LoVo (cell line): Measurements from ENCODE around the gene MED20.
A peak's percentile ranks its signal among the peaks of the same experiment; 100 is the strongest.

Experiments
- DNase-seq: peaks from one replicate; pipeline ENCODE4 v3.0.0-alpha.2; 2016; ENCODE audit warnings: low spot score

Gene MED20

DNA sequence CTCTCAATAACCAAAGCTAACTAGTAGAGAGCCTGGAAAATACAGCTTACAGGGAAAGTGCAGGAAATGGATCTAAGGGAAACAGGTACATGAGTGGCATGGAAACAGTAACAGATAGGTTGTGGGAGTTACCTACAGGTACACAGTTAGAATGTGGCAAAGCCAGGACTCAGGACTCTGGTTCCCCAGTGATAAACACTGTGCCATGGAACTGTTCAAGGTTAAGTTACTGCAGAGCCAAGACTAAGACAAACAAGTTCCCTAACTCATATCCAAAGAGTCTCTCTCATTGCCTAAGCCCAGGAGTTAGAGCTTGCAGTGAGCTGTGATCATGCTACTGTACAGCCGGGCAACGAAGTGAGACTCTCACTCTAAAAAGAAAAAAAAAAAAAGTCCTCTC lies 6.6 kb downstream of the MED20 start:
- DNase-seq = no peak

- no peak for DNase-seq
Observed at GRCh38 chr6:41909727-41910126, 11.2 kb downstream of the MED20 start.

DNA sequence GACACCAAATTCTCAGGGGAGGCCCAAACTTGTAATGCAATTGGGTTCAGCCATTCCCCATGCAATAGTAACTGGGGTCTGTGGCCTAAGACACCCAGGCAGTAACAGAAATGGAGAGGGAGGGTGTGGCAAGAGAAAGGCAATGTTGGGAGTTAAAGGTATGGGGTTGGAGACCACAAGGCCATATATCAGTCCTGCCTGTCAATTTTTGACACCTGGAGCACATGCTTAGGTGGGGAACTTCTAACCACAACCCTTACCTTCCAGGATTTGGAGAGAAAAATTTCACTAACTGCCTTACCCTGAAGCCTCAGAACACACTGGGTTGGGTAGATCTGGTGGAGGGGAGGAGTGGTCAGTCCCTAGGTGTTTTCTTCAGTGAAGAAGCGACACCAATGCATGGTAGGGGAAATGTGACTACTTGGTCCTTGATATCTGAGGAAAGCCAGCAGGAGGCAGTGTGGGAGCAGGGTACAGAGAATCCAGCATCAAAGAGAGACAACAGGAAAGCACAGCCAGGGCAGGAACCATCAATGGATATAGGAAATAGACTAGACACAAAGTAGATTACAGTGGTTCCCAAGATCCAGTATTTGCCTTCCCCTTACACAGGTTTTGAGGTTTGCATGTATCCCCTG lies 18.9 kb downstream of the MED20 start:
- no peak for DNase-seq

DNA sequence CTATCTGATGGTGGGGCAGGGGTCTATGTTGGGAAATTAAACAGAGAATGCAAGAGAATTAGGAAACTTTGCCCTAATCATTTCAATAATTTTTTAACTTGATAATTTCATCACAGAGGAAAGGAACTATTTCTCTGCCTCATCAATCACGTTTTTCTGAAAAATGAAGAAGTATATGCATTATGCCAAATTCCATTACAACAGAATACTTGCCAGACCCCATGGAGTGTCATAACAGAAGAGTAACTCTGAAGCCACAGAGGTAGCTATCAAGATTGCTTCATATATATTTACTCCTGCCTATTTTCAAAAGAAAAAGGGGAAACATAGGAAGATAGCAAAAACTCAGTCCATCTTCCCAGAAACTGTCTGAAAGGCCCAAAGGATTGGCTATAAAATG lies 20.1 kb downstream of the MED20 start:
- no peak for DNase-seq

DNA sequence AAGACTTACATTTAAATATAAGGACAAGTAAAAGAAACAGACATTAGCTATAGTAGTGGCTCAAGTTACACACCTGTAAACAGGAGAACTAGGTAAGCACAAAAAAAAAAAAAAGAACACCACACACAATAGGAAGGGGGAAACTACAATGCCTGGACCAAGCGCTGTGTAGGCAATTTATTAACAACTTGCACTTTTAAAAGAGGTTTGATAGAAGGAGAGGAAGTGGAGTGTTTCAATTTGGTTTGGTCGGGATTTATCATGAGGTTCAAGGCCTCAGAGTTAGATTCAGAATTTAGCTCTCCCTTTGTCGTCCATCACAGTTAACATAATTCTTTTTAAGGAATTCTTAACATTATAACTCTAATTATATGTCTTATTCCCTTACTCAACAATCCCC lies 24.7 kb downstream of the MED20 start:
- DNase-seq = no peak

DNA sequence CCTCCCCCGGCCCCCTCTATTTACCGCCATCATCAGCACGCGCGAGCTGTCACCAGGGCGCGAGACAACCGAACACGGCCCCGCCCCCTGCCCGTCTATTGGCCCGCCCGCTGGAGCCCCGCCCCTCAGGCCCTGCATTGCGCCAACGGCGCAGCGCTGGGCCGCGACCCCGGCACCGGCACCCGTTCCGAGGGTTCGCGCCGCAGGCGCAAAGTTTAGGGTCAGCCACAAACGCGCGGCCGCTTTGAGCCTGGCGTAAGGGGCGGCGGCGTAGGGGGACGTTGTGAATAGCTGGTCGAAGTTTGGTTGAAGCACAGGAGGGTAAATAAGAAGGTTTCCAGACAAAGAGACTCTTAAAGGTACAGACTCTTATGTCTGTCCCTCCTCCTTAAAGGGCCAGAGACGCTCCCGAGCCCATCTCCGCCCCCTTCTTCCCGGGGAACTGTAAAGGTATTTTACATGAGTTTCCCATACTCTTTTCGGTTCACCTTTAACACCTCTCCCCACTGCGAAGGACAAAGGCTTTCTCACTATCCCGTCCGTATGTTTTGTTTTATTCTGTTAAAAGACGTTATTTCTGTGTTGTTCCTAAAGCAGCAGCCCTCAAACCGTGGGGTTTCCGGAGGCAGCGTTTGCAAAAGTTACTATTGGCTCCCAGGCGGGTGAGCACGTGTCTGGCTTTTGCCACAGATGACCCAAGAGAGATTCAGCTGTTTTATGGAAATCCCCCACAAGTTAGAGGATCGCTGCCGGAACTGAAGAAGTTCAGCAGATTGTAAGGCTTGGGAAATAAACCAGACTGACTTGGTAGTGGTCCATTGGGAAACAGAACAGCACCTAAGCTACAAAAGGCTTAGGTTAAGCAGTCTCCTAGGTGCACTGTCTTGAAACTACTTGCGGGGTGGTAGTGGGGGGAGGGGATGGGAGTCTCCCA lies 25.4 kb downstream of the MED20 start, which contains the start of gene USP49:
Gene USP49, minus strand, starts transcription at position 76 of the 934 bp plus-strand sequence. CDS start 88,392 bp downstream, outside the sequence.
- DNase-seq = peak; percentile 88

GRCh38 chr6:41894366-41895299 lies 26.3 kb downstream of the MED20 start:
- no peak for DNase-seq

DNA sequence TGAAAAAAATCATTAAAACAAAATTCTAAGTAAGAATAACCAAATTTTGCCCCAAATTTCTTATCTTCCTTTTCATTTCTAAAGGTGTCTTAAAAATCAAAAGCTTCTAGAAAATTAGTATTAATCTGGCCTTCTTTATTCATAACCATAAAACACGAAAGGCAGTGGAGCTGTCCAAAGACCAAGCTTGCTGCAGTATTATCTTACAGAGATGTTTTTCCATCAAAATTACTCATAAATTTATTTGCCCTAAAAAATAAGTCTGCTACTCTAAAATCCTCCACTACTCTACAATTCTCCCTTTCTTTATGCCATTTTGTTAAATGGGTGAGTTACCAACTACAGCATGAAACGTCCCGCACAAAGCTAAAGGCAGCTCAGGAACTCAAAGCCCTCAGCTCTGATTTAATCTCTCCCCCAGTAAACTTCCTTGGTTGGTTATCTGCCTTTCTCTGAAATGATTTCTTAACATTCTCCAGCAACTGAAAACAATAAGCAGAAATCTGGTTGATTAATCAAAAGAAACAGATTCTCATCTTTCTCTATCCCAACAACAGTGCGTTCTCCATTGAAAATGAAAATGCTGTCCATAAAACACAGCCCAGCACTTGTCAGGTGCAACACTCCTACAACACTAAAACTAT lies 27.9 kb downstream of the MED20 start:
- no peak for DNase-seq

DNA sequence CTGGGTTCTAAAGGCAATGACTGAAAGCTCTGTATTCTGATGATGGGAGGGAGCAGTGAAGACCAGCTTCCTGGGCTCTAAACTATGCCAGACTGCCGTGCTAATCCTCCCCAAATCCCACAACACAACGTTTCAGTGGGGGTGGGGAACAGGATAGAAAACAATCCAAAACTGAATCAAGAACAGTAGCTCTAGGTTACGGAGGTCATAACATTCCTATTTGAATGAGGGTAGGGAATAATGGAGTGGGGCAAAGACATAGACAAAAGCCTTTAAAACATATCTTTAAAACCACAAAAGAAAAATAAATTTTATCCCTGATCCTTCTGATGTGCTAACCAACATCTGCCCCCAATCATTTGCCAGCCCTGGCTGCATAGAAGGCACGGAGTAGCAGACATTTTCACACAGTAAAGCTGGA lies 33.6 kb downstream of the MED20 start:
- DNase-seq = no peak

- no peak for DNase-seq
Observed at GRCh38 chr6:41885930-41886329, 35.0 kb downstream of the MED20 start.

GRCh38 chr6:41884957-41885356 lies 36.0 kb downstream of the MED20 start:
- DNase-seq = no peak

DNA sequence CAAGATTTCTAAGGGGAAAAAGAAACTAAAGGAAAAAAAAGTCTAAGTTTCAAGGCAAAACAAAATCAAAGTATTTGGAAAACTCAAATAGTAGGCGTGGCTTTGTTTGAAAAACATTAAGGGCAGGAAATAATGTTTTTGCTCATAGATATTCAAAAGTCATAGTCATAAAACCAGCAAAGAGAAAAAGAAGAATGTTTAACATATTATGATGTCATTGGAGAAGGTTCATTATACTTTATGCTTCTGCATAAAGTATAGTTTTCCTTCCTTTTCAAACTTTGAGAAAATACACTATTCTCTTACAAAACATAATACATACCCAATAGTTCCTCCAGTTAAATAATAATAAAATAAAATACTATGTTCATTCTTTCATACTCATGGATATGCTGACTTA lies 39.4 kb downstream of the MED20 start:
- DNase-seq = no peak

- DNase-seq = no peak
Observed at GRCh38 chr6:41878961-41879405, 42.0 kb downstream of the MED20 start.

- no peak for DNase-seq
Observed at GRCh38 chr6:41878246-41878645, 42.7 kb downstream of the MED20 start.

DNA sequence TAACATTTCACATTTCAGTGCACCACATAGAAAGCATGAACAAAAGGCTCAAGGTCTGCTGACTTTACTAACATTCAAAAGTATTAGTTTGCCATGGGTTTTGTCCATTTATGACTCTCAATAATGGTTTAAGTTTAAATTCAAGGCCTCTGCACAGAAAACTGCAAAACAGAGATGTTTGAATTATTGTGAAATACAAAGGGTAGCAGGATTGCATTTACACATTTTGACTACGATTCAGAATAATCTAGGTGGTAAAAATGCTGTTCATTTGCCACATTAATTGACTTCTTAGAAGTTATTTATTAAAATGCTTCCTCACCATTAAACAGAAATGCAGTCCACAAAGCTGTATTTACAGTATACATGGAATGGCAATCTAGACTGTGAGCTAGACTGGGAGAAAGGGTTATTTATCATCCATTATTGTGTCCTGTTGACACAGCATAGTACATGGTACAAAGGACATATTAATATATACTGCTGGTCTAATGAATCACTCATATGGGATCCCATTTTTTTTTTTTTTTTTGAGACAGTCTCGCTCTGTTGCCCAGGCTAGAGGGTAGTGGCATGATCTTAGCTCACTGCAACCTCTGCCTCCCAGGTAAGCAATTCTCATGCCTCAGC lies 43.8 kb downstream of the MED20 start:
- DNase-seq = no peak

- no peak for DNase-seq
Observed at GRCh38 chr6:41874741-41875140, 46.2 kb downstream of the MED20 start.

DNA sequence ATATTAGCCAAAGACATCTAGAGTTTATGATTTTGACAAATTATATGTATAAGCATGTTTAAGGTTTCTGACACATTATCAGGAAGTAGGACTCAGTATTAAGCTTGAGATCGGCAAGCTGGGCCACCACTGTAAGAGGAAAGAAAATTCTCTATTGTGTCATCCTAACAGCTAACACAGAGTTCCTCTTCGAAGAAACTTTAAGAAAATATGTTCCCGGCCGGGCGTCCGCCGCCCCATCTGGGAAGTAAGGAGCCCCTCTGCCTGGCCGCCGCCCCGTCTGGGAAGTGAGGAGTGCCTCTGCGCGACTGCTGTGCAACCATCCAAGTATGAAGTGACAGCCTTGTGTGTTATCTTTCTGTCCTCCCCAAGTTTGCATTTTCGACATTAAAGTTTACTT lies 48.8 kb downstream of the MED20 start:
- DNase-seq = no peak

- DNase-seq = no peak
Observed at GRCh38 chr6:41871691-41872090, 49.2 kb downstream of the MED20 start.

GRCh38 chr6:41859356-41859755 lies 61.6 kb downstream of the MED20 start:
- no peak for DNase-seq

- DNase-seq = no peak
Observed at GRCh38 chr6:41858703-41859102, 62.2 kb downstream of the MED20 start.
